GM23338 (cell line): ENCODE measurements around the gene UBN2.

ENCODE experiments used
- CTCF ChIP-seq, 2 experiments: fragments of 200-600 bp in 1 of 2; sonication (generic) in 1 of 2; conservative IDR thresholded peaks; 2 replicates each; pipeline versions ENCODE4 v1.5.1 to v1.6.1; 2016 to 2017; ENCODE audit warnings: antibody characterized with exemption in 2 of 2, low read depth in 2 of 2, mild to moderate bottlenecking in 2 of 2, moderate library complexity in 1 of 2
- EZH2 ChIP-seq: fragments of 200-600 bp; sonication (generic); IDR thresholded peaks from one replicate; pipeline ENCODE4 v1.8.0; 2017; ENCODE audit warnings: antibody characterized with exemption, mild to moderate bottlenecking, low read depth; ENCODE audit not compliant: unreplicated experiment
- EZH2phosphoT487 ChIP-seq: fragments of 200-600 bp; sonication (generic); IDR thresholded peaks from one replicate; pipeline ENCODE4 v1.8.1; 2018; ENCODE audit warnings: antibody characterized with exemption; ENCODE audit not compliant: unreplicated experiment
- JUNB ChIP-seq: IDR thresholded peaks from one replicate; pipeline ENCODE4 v1.6.1; 2016; ENCODE audit warnings: antibody characterized with exemption; ENCODE audit not compliant: unreplicated experiment
- REST ChIP-seq: IDR thresholded peaks from one replicate; pipeline ENCODE4 v1.6.1; 2018; ENCODE audit warnings: antibody characterized with exemption; ENCODE audit not compliant: unreplicated experiment

GRCh38 chr7:139355320-139355719, 124.3 kb downstream of the UBN2 start:
- no peak for TF ChIP-seq EZH2
- TF ChIP-seq CTCF (conservative IDR thresholded peaks at IDR 0.05; ENCODE audit: low read depth in 2 of 2), result no peak
- no peak for TF ChIP-seq EZH2phosphoT487
- TF ChIP-seq JUNB, result no peak
- no peak for TF ChIP-seq REST
